GM23338 (cell line): ENCODE measurements around the gene PIP5K1C. TPM values are rescaled to one million over a fixed set of nuclear protein-coding genes. Genes with fewer than 3 reads are reported as not detected.

Experiments
- ETS1 ChIP-seq: IDR thresholded peaks from 2 replicates; pipeline ENCODE4 v1.6.1; 2016; ENCODE audit warnings: antibody characterized with exemption
- NANOG ChIP-seq: IDR thresholded peaks from 2 replicates; pipeline ENCODE4 v1.6.1; 2016; ENCODE audit warnings: antibody characterized with exemption, borderline replicate concordance
- POLR2AphosphoS5 ChIP-seq: IDR thresholded peaks from 2 replicates; pipeline ENCODE4 v1.6.1; 2016; ENCODE audit warnings: antibody characterized with exemption, low read depth
- REST ChIP-seq: IDR thresholded peaks from one replicate; pipeline ENCODE4 v1.6.1; 2018; ENCODE audit warnings: antibody characterized with exemption; ENCODE audit not compliant: unreplicated experiment
- ZNF114 ChIP-seq: fragments of 250-450 bp; sonication (Bioruptor Pico); IDR thresholded peaks from 2 replicates; pipeline ENCODE4 v1.5.0; 2020; ENCODE audit warnings: mild to moderate bottlenecking, moderate library complexity
- ZNF331 ChIP-seq: fragments of 250-450 bp; sonication (Bioruptor Pico); IDR thresholded peaks from 2 replicates; pipeline ENCODE4 v1.5.0; 2020; ENCODE audit warnings: low read depth, mild to moderate bottlenecking, moderate library complexity
- ZNF462 ChIP-seq: fragments of 250-450 bp; sonication (Bioruptor Pico); IDR thresholded peaks from 2 replicates; pipeline ENCODE4 v1.5.0; 2020; ENCODE audit warnings: mild to moderate bottlenecking, moderate library complexity
- polyA plus RNA-seq: library from polyadenylated mRNA; unstranded; fragments of >200 nt; fragmentation: Nextera tagmentation; extraction: Ambion mirVana; gene quantifications from 2 replicates; pipeline ENCODE4 v1.2.1, GENCODE V29; 2016
- total RNA-seq: library from RNA; depleted of rRNA; stranded (reverse); fragments of >200 nt; shearing (Covaris generic); gene quantifications from 2 replicates; pipeline ENCODE4 v1.2.3, GENCODE V29; 2014

Gene PIP5K1C
- total and polyA plus RNA-seq, 2 experiments from 2014 or later, result 11.8 to 46.7 TPM

DNA sequence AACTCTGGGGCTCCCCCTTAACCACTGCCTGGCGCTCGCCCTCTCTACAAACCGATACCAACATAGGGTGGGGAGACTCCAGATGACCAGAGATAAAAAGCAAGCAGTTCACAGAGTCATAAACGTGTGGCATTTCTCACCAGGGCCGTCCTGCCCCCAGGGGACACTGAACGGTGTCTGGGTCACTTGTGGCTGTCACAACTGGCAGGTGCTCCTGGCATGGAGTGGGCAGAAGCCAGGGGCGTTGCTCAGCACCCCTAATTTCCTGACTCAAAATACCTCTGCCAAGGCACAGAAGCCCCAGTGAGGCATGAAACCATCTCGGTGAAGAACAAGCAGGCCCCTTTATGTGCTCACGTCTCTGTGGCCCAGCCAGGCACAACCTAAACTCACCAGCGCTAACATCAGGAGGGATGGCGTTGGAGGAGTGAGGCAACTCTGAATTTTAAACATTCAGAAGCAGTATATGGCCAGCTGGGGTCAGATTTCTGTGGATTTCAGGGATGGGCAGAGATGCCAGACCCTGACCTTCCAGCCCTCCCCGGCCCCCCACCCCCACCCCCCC is 1.8 kb downstream of the PIP5K1C start (continued):
- TF ChIP-seq ZNF462 (CRISPR knock-in tag) (no peak), ZNF331 (CRISPR knock-in tag) (no peak), NANOG (no peak), POLR2AphosphoS5 (no peak), REST (no peak), ZNF114 (CRISPR knock-in tag) (no peak), ETS1 (no peak)
